ENCODE data around the gene SLC43A2. TPM values are rescaled to one million over a fixed set of nuclear protein-coding genes. Genes with fewer than 3 reads are reported as not detected.

SLC43A2 gene
- total RNA-seq, 6 experiments from 2014 or later, result 1.4 to 8.9 (median 5.1) TPM

DNA sequence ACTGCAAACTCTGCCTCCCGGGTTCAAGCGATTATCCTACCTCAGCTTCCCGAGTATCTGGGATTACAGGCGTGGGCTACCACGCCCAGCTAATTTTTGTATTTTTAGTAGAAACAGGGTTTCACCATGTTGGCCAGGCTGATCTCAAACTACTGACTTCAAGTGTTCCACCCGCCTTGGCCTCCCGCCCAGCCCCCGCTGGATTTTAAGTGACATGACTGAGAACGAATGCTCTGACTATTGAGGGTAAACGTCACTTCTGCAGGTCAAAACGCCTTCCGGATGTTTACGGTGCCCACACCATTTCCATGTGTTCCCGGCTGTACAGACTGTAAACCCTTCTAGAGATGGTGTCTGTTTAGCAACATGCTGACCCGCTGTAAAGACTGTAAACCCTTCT is 88.8 kb downstream of the SLC43A2 start:
- TF ChIP-seq, protein P1, sequence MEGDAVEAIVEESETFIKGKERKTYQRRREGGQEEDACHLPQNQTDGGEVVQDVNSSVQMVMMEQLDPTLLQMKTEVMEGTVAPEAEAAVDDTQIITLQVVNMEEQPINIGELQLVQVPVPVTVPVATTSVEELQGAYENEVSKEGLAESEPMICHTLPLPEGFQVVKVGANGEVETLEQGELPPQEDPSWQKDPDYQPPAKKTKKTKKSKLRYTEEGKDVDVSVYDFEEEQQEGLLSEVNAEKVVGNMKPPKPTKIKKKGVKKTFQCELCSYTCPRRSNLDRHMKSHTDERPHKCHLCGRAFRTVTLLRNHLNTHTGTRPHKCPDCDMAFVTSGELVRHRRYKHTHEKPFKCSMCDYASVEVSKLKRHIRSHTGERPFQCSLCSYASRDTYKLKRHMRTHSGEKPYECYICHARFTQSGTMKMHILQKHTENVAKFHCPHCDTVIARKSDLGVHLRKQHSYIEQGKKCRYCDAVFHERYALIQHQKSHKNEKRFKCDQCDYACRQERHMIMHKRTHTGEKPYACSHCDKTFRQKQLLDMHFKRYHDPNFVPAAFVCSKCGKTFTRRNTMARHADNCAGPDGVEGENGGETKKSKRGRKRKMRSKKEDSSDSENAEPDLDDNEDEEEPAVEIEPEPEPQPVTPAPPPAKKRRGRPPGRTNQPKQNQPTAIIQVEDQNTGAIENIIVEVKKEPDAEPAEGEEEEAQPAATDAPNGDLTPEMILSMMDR (IDR thresholded peaks at IDR 0.05), result no peak
- TF ChIP-seq POLR2A (IDR thresholded peaks at IDR 0.05), result no peak
- Histone ChIP-seq H3K4me1 (peaks cover 0 to 7% (median 2%) of the 10 kb centered on the region in 4 donors), H3K27me3 (no peaks in the 10 kb centered on the region), H3K27ac (no peak overlapping the region), H3K36me3 (peaks cover 4 to 49% (median 21%) of the 10 kb centered on the region in 4 donors), H3K4me3 (no peak overlapping the region), H3K9me3 (no peaks in the 10 kb centered on the region)
- ATAC-seq (no peak), DNase-seq (no peak)
- 100% methylated on average over 4 of the region's 15 CpGs for WGBS (ENCODE audit: insufficient coverage, low coverage, low lambda C conversion rate, missing lambda C conversion rate)
- intact Hi-C loops (cut with DNase I), result no loop called here

DNA sequence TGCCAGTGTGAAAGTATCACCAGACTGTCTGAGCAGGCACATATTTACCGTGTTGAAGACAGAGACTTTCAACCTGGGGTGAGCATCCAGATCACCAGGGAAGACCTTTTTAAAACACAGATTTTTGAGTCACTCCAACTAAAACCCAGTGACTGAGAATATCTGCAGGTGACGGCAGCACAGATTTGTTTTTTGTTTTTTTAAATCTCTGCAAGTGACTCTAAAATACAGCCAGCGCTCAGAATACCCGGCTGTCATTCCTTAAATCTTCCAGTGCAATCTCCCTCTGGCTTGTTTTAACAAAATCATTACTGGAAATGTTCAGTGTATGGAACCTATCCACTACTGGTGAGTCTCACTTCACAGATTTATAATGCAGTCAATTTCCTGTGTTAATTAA is 92.9 kb downstream of the SLC43A2 start:
- intact Hi-C loops (cut with DNase I), result no loop called here
- Histone ChIP-seq H3K4me1 (no peaks in the 10 kb centered on the region), H3K27ac (no peak overlapping the region), H3K27me3 (no peaks in the 10 kb centered on the region), H3K9me3 (no peaks in the 10 kb centered on the region), H3K4me3 (no peak overlapping the region), H3K36me3 (peaks cover 0 to 54% (median 17%) of the 10 kb centered on the region in 4 donors)
- 88% methylated on average over 4 of the region's 4 CpGs for WGBS (ENCODE audit: insufficient coverage, low coverage, low lambda C conversion rate, missing lambda C conversion rate)
- ATAC-seq (no peak), DNase-seq (no peak)
- TF ChIP-seq, protein P1 (IDR thresholded peaks at IDR 0.05), result no peak
- TF ChIP-seq POLR2A (IDR thresholded peaks at IDR 0.05), result no peak

DNA sequence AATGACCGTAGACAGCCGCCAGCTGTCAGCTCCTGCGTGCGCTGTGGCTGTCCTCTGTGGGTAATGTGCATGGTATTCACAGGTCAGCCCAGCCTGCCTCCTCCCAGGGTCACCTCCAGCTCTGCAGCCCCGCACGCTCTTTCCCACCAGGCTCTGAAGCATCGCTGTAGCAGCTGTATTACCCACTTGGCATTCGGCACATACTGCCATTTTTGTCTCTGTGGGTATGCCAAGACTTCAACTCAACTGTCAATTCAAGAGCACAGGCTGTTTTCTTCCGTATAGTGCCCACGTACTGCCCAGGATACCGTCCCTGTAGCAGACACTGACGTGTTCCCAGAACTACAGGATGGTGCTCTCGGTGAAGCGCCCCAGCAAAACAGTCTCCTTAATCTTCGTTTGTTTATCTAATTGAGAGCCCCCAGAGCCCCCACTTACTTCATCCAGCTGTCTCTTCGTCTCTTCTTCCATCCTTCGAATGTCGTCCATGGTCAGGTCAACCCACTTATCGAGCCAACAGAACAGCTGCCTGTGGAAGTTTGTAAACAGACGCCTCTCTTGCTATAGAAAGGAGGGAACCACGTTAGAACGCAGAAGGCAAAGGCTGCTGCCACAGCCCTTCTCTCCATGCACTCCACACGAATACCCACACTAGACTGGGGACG is 94.8 kb downstream of the SLC43A2 start:
- no peaks in the 10 kb centered on the region for H3K4me1 ChIP-seq
- 80% methylated on average over 15 of the region's 24 CpGs for WGBS (ENCODE audit: insufficient coverage, low coverage, low lambda C conversion rate, missing lambda C conversion rate)
- H3K9me3 ChIP-seq, result no peaks in the 10 kb centered on the region
- TF ChIP-seq POLR2A (IDR thresholded peaks at IDR 0.05), result no peak
- TF ChIP-seq, protein P1 (IDR thresholded peaks at IDR 0.05), result no peak
- no peak overlapping the region for H3K27ac ChIP-seq
- no peak overlapping the region for H3K4me3 ChIP-seq
- intact Hi-C loops (cut with DNase I), result no loop called here
- no peaks in the 10 kb centered on the region for H3K27me3 ChIP-seq
- H3K36me3 ChIP-seq, result peaks cover 0 to 40% (median 11%) of the 10 kb centered on the region in 4 donors
- ATAC-seq, result no peak
- no peak for DNase-seq

DNA sequence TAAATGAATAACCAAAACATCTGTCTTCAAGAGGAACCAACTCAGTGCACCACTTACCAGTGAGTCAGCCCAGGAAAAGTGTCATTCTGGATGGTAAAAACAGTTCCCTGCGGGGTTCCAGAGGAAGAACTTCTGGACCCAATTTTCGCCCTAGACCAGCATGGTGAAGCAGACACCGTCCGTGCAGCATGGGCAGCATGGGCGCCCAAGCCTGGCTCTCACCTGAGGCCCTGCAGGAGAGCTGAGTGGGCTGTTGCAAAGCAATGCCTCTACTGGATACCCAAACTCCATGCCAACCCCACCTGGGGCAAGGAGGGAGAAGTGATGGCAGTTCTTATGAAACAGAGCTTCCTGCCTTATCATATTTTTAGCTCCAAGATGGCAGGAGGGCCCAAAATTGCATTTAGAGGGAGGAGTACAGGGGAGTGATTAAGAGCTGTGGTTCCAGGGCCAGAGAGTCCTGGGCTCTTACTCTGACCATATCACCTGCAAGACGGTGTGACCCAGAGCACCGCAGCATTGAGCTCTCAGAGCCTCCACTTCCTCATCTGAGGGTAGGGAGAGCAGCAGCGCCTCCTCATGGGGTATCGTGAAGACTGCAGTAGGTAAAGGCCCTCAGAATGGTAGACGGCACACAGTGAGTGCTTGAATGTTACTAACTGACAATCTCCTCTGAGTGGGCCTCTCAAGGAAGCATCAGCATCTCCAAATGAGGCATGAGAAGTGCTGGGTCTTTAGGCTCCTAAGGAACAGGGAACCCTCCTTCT is 95.6 kb downstream of the SLC43A2 start:
- Histone ChIP-seq H3K36me3 (peaks cover 0 to 33% (median 5%) of the 10 kb centered on the region in 4 donors), H3K27me3 (no peaks in the 10 kb centered on the region), H3K4me3 (no peak overlapping the region), H3K9me3 (no peaks in the 10 kb centered on the region), H3K4me1 (no peaks in the 10 kb centered on the region), H3K27ac (no peak overlapping the region)
- TF ChIP-seq, protein P1 (IDR thresholded peaks at IDR 0.05), result peak in 2 of 4 donors; percentile 8 to 12
- no peak for TF ChIP-seq POLR2A (IDR thresholded peaks at IDR 0.05)
- no peak for DNase-seq
- intact Hi-C loops (cut with DNase I), result no loop called here
- ATAC-seq, result peak; percentile 25 to 39 (median 28)
- 96% methylated on average over 7 of the region's 10 CpGs for WGBS (ENCODE audit: insufficient coverage, low coverage, low lambda C conversion rate, missing lambda C conversion rate)

Measured in right lobe of liver (tissue), 6 donors.